ENCODE measurements around the gene LGMN. TPM values are rescaled to one million over a fixed set of nuclear protein-coding genes. Genes with fewer than 3 reads are reported as not detected.
"Not testable (repeated sequence)": the region's sequence is repeated elsewhere in the genome, so short reads cannot be mapped to it uniquely, and the experiment has no call there.

The LGMN gene
- total and polyA plus RNA-seq, 9 donors = 27.3 to 231 (median 49.1) TPM

DNA sequence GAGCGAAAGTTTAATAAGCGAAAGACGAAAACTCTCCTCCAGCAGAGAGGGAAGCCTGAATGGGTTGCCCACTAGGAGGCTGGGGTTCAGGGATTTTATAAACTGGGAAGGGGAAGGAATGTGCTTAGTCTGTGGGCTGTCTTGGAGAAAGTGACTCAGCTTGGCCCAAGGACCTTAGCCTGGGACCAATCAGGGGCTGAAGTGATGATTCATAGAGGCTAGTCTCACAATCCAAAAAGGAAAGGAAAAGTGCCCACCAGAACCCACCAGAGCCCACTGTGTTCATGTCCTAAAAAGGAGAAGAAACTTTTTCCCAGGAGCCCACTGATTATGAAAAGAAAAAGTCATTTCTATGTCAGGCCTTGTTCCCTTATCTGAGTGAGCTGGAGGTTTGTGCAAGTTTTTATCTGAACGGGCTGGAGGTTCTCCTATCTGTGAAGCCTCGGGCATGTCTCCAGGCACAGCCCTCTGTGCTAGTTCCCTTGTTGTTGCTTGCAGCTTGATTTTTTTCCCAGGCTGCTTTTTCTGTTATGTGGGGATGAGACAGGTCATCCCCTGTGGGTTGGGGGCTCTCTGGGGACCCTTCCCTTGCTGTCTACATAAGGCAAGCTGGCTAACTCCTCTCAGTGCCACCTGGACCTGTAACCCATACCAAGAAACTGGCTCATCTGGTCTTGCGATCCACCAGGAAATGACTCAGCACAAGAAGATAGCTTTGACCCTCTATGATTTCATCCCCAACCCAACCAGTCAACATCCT, 37.4 kb upstream of the LGMN start:
- WGBS, 3 donors = 18 to 40% (median 37%) methylated on average over 6 of the region's 6 CpGs
- no peak overlapping the region for H3K4me3 ChIP-seq
- DNase-seq = peak; percentile 54 to 75 (median 71)
- H3K36me3 ChIP-seq = no peaks in the 10 kb centered on the region
- H3K4me1 ChIP-seq (ENCODE audit: insufficient read depth) = peaks cover 5% of the 10 kb centered on the region
- no peaks in the 10 kb centered on the region for H3K9me3 ChIP-seq
- TF ChIP-seq EP300 (IDR thresholded peaks at IDR 0.05) (no peak), POLR2A (IDR thresholded peaks at IDR 0.05) (no peak)
- TF ChIP-seq, protein P1, sequence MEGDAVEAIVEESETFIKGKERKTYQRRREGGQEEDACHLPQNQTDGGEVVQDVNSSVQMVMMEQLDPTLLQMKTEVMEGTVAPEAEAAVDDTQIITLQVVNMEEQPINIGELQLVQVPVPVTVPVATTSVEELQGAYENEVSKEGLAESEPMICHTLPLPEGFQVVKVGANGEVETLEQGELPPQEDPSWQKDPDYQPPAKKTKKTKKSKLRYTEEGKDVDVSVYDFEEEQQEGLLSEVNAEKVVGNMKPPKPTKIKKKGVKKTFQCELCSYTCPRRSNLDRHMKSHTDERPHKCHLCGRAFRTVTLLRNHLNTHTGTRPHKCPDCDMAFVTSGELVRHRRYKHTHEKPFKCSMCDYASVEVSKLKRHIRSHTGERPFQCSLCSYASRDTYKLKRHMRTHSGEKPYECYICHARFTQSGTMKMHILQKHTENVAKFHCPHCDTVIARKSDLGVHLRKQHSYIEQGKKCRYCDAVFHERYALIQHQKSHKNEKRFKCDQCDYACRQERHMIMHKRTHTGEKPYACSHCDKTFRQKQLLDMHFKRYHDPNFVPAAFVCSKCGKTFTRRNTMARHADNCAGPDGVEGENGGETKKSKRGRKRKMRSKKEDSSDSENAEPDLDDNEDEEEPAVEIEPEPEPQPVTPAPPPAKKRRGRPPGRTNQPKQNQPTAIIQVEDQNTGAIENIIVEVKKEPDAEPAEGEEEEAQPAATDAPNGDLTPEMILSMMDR (IDR thresholded peaks at IDR 0.05) = no peak
- H3K27me3 ChIP-seq = no peaks in the 10 kb centered on the region
- intact Hi-C loops (cut with DNase I) = loop anchor here in 3 of 4 donors (2.0 to 10.0 kb wide), 4 partner anchors 45 to 101 kb away; no protein-coding TSS in a partner anchor
- peak overlapping the region; percentile 72 for H3K27ac ChIP-seq

DNA sequence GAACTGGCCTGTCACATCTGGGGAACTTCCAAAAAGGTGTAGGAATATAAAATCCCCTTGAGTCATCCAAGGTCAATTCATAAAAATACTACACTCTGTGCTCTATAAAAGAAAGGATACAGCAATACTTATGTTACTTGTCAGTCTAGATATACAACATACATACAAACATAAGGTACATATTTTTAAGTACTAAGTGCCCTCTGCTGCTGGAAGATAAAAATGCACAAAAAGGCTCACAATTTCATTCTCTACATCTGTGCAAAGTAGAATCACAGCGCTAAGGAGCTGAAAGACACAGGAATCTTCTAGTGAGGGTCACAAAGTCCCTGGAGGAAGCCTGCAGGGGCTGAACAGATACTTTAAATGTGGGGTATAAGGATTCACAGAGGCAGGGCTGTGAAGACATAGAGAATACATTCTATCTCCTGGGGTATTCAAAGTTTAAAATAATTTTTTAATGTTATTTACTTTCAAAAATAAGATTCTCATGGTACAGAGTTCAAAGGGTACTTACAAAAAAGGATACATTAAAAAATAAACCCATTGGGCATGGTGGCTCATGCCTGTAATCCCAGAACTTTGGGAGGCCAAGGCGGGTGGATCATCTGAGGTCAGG, 35.5 kb upstream of the LGMN start:
- H3K4me3 ChIP-seq = no peak overlapping the region
- peaks cover 5% of the 10 kb centered on the region for H3K4me1 ChIP-seq (ENCODE audit: insufficient read depth)
- WGBS, 3 donors = 42 to 52% (median 43%) methylated on average over 2 of the region's 2 CpGs
- H3K9me3 ChIP-seq = no peaks in the 10 kb centered on the region
- TF ChIP-seq POLR2A (IDR thresholded peaks at IDR 0.05) (no peak), EP300 (IDR thresholded peaks at IDR 0.05) (no peak)
- TF ChIP-seq, protein P1 (IDR thresholded peaks at IDR 0.05) = peak in 2 of 3 donors; percentile 58 to 64
- intact Hi-C loops (cut with DNase I) = loop anchor here in 3 of 4 donors (2.0 to 10.0 kb wide), 4 partner anchors 43 to 99 kb away; no protein-coding TSS in a partner anchor
- no peaks in the 10 kb centered on the region for H3K27me3 ChIP-seq
- H3K27ac ChIP-seq = no peak overlapping the region
- no peaks in the 10 kb centered on the region for H3K36me3 ChIP-seq
- DNase-seq = peak in 1 of 5 donors; percentile 47

DNA sequence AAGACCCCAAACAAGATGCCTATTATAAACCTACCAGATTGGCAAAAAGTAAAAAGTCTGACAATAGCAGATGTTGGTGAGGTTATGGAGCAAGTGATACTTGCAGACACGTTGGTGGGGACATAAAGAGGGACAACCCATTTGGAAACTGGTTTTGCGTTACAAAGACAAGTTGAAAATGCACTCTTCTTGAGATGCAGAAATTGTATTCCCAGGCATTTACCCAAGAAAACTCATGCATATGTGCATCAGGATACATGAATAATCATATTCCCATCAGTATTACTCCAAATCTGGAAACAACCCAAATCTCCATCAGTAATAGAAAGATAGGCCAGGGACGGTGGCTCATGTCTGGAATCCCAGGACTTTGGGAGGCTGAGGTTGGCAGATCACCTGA, 32.9 kb upstream of the LGMN start:
- intact Hi-C loops (cut with DNase I) = loop anchor here in 3 of 4 donors (2.0 to 10.0 kb wide), 4 partner anchors 67 to 97 kb away; no protein-coding TSS in a partner anchor
- no peak overlapping the region for H3K4me3 ChIP-seq
- 71 to 81% (median 79%) methylated on average over 3 of the region's 3 CpGs for WGBS, 3 donors

DNA sequence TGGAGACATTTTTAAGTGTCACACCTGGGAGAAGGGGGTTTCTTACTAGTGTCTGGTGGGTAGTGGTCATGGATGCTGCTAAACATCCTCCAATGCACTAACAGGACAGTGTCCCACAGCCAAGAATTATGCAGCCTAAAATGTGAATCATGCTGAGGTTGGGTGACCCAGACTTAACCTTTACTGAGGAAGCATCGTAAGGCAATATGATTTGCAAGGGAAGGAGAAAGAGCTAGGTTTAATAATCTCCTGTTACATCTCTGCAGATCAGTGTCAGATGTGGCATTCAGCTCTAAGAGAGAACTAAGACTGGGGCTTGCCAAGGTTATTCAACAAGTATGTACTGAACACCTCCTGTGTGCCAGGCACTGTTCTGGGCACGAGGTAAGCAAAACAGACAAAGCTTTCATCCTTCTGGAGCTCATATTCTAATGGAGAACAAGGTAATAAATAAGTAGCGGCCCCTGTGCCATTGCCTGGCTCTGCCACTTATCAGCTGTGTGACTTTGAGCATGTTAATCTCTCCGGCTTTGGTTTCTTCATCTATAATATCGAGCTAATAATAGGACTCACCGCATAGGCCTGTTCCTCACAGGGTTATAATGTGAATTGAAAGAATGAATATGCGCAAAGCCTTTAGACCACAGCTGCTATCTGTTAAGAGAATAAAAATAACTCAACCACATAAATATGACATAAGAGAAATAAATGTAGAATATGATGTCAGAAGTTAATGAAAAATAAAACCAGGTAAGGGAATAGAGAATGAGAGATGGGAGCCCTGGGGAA, 32.2 kb upstream of the LGMN start:
- Histone ChIP-seq H3K4me3 (no peak overlapping the region), H3K27me3 (no peaks in the 10 kb centered on the region), H3K27ac (no peak overlapping the region), H3K4me1 (ENCODE audit: insufficient read depth) (peaks cover 2% of the 10 kb centered on the region), H3K36me3 (no peaks in the 10 kb centered on the region), H3K9me3 (no peaks in the 10 kb centered on the region)
- TF ChIP-seq POLR2A (IDR thresholded peaks at IDR 0.05) = no peak
- no peak for TF ChIP-seq EP300 (IDR thresholded peaks at IDR 0.05)
- TF ChIP-seq, protein P1 (IDR thresholded peaks at IDR 0.05) = no peak
- 78 to 82% (median 81%) methylated on average over 7 of the region's 7 CpGs for WGBS, 3 donors
- no peak for DNase-seq
- intact Hi-C loops (cut with DNase I) = loop anchor here in 3 of 4 donors (2.0 to 10.0 kb wide), 4 partner anchors 66 to 96 kb away; no protein-coding TSS in a partner anchor

More for the DNA sequence above, 32.9 kb upstream of the LGMN start:
- DNase-seq = no peak
- Histone ChIP-seq H3K27me3 (no peaks in the 10 kb centered on the region), H3K4me1 (ENCODE audit: insufficient read depth) (peaks cover 5% of the 10 kb centered on the region), H3K27ac (no peak overlapping the region), H3K9me3 (no peaks in the 10 kb centered on the region), H3K36me3 (no peaks in the 10 kb centered on the region)
- TF ChIP-seq POLR2A (IDR thresholded peaks at IDR 0.05) = no peak

DNA sequence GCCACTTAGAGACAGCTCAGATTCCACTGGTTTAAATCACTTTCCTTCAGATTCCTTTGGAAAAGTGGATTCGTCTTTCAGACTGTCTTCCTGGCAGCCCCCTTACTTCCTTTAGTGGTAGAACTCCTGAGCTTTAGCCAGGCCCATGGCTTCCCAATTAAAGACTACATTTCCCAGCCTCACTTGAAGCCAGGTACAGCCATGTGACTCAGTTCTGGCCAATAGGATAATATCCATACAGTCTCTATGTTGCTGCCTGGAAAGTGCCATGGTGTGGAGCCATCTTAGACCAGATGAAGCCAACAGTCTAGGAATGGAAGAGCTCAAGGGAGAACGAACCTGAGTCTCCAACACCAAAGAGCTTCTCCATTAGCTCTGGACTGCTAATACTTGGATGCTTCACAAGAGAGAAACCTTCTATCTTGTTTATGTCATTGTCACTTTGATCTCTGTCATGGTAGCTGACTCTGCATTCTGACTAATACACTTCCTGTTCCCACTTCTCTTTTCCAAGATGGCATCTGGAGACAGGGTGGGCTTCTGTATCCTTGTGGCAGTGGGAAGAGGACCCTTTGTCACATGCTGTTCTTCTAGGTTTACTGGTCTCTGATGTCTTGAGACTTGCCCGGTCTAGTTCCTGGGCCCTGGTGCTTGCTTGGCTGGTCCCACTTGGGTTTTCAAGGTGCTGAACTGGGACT, 30.6 kb upstream of the LGMN start:
- H3K36me3 ChIP-seq; DNase-seq; intact Hi-C loops (cut with DNase I); H3K27ac ChIP-seq; H3K4me3 ChIP-seq; H3K27me3 ChIP-seq; H3K9me3 ChIP-seq; H3K4me1 ChIP-seq (ENCODE audit: insufficient read depth): not testable (repeated sequence)
- WGBS, 3 donors = 75 to 89% (median 88%) methylated on average over 2 to 3 of the region's 3 CpGs

DNA sequence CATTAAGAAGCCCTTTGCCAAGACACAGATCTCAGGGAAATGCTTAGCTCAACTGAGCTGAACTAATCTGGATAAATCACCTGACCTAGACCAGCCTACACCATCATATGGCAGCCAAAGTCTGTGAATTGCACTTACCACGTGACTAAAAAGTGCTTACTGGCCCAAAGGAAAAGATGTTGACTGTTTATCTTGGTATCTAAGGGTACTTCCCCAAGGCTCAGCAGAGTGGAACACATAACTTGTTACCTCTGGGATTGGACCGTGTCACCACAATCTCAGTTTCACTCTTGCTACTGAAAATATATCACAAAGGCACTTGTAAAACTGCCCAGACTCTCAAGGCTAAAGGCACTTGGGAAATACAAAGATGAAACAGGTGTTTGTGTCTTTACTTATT, 26.9 kb upstream of the LGMN start:
- H3K36me3 ChIP-seq; H3K27me3 ChIP-seq; H3K27ac ChIP-seq; intact Hi-C loops (cut with DNase I); H3K9me3 ChIP-seq; DNase-seq; H3K4me1 ChIP-seq (ENCODE audit: insufficient read depth); H3K4me3 ChIP-seq: not testable (repeated sequence)
- 12 to 17% (median 13%) methylated on average over 2 of the region's 2 CpGs for WGBS, 3 donors
